ENCODE data around the gene C1RL.

DNA sequence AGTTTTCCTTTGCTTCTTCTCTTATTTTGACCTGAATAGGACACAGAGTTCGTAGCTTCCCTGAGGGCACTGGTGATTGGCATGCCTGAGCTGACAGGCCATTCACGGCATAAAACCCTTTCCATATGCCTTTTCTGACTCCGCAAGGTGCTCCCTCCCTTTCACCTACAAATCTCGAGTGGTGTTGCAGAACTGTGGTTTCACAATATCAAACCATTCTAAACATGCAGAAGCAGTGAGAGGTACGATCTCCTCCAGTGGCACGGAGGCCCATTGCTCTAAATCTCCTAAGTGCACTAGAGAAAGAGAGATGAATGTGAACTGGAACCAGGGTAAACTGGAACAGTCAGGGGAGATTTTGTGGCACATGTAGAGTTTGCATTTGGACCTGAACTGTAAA, 45.0 kb upstream of the C1RL start:
- no peak for TF ChIP-seq BHLHE40 (IDR thresholded peaks at IDR 0.05; ENCODE audit: low read depth, low read length)
- TF ChIP-seq CTCF (conservative IDR thresholded peaks at IDR 0.05; ENCODE audit: low read depth, low read length): no peak
- no peak for TF ChIP-seq POLR2A (IDR thresholded peaks at IDR 0.05; ENCODE audit: low read depth, low read length)
- no peak for TF ChIP-seq MAFK (IDR thresholded peaks at IDR 0.05; ENCODE audit: low read depth, low read length)

Data from IMR-90 (cell line).